Uterus (tissue), 4 donors: Measurements from ENCODE around the gene CCDC85A. TPM values are rescaled to one million over a fixed set of nuclear protein-coding genes. Genes with fewer than 3 reads are reported as not detected.
"Not testable (repeated sequence)": the region's sequence is repeated elsewhere in the genome, so short reads cannot be mapped to it uniquely, and the experiment has no call there.

Experiments used
- DNase-seq, 2 donors: peaks; one replicate each; pipeline ENCODE4 v3.0.0-alpha.2; 2019 to 2020
- H3K27ac ChIP-seq, 2 donors: fragments of 200-600 bp; sonication (generic); 1 replicate in 1 of 2; 2 replicates in 1 of 2; pipeline ENCODE4 v1.5.1; 2016 to 2018
- H3K27me3 ChIP-seq, 2 donors: fragments of 200-600 bp; sonication (generic); one replicate each; pipeline ENCODE4 v1.5.1; 2018 to 2019; ENCODE audit warnings: control low read depth in 1 of 2
- H3K36me3 ChIP-seq, 2 donors: fragments of 200-600 bp; sonication (generic); one replicate each; pipeline ENCODE4 v1.5.1; 2019; ENCODE audit warnings: control low read depth in 1 of 2
- H3K4me1 ChIP-seq, 2 donors: fragments of 200-600 bp; sonication (generic); one replicate each; pipeline ENCODE4 v1.5.1; 2018 to 2019; ENCODE audit warnings: control low read depth in 1 of 2
- H3K4me3 ChIP-seq, 2 donors: fragments of 200-600 bp; sonication (generic); 1 replicate in 1 of 2; 2 replicates in 1 of 2; pipeline ENCODE4 v1.5.1; 2018 to 2019; ENCODE audit warnings: mild to moderate bottlenecking in 1 of 2
- H3K9me3 ChIP-seq, 2 donors: fragments of 200-600 bp; sonication (generic); one replicate each; pipeline ENCODE4 v1.5.1; 2019; ENCODE audit warnings: control low read depth in 1 of 2
- POLR2A ChIP-seq, 2 donors: fragments of 450-650 bp; IDR thresholded peaks; one replicate each; pipeline ENCODE4 v1.6.1; 2016; ENCODE audit warnings: antibody characterized with exemption in 2 of 2, mild to moderate bottlenecking in 1 of 2, moderate library complexity in 1 of 2
- intact Hi-C: fragments of 100-400 bp; cut with DNase I; formaldehyde crosslinking; loops from one replicate; pipeline ENCODE4 v1.15.1; 2023; ENCODE audit warnings: low total_unique reads
- total RNA-seq, 4 donors: library from RNA; depleted of rRNA in 3 of 4; stranded (reverse); fragments of >200 nt in 3 of 4; gene quantifications; one replicate each; pipeline versions ENCODE4 v1.1.0 to v1.2.4, GENCODE V29; 2014 to 2023
- TF ChIP-seq, protein P1 (sequence below), 4 experiments: fragments of 200-600 bp in 2 of 4; fragments of 450-650 bp in 2 of 4; sonication (generic) in 2 of 4; IDR thresholded peaks; one replicate each; pipeline ENCODE4 v1.5.1; 2016 to 2019; ENCODE audit warnings: antibody characterized with exemption in 4 of 4, mild to moderate bottlenecking in 2 of 4, moderate library complexity in 1 of 4
- donor health status: DM: yes; HTN: yes; CAD: no.

Gene CCDC85A
- total RNA-seq, result 10 to 100 TPM in 3 of 4 donors, 1 to 10 TPM in 1; 4.7 to 23.2 (median 16.8) TPM

DNA sequence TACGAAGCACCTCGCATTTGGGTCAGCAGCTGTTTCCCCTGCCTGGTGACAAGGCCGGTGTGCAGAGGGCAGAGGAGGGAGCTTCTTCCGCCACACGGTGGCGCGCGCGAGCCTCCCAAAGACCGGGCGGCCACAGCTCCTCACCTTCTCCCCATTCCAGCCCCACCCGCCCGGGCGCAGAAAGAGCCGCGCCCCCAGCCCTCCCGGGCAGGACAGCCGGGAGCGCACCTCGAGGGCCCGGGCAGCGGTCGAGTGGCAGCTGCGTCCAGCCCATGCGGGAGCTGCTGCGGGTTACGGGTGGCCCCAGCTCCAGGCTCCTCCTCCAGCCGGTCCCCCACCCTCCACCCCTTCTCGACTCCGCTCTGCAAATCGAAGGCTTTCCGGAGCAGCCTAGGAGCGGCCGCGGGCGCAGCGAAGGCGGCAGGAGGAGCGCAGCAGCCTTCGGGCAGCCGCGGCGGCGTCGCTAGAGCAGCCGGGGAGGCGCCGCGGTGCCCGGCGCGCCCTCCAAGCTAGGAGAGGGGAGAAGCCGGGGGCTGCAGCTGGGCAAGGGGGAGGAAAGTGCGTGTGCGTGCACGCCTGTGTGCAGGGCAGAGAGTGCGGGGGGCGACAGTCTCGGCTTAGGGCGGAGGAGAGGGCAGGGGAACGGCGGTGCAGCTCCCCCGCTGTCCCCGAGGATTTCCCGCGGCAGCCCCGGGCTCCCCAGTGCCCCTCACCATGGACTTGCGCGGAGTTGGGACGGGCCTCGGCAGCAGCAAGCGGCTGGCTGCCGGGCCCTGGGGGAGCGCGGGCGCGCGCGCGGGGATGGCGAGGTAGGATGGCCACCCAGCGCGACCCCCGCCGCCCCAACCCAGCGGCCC is at the start of gene CCDC85A:
TSS of gene CCDC85A (plus strand) at position 348 of the 857 bp plus-strand sequence. CDS start 635 bp downstream, outside the sequence.
- no peaks in the 10 kb centered on the region for H3K9me3 ChIP-seq
- peak; percentile 84 to 85 for DNase-seq
- no peaks in the 10 kb centered on the region for H3K36me3 ChIP-seq
- H3K27me3 ChIP-seq, result no peaks in the 10 kb centered on the region
- peak within 1 kb of the TSS; percentile 54 to 89 for H3K27ac ChIP-seq
- TF ChIP-seq POLR2A (IDR thresholded peaks at IDR 0.05), result no peak
- TF ChIP-seq, protein P1, sequence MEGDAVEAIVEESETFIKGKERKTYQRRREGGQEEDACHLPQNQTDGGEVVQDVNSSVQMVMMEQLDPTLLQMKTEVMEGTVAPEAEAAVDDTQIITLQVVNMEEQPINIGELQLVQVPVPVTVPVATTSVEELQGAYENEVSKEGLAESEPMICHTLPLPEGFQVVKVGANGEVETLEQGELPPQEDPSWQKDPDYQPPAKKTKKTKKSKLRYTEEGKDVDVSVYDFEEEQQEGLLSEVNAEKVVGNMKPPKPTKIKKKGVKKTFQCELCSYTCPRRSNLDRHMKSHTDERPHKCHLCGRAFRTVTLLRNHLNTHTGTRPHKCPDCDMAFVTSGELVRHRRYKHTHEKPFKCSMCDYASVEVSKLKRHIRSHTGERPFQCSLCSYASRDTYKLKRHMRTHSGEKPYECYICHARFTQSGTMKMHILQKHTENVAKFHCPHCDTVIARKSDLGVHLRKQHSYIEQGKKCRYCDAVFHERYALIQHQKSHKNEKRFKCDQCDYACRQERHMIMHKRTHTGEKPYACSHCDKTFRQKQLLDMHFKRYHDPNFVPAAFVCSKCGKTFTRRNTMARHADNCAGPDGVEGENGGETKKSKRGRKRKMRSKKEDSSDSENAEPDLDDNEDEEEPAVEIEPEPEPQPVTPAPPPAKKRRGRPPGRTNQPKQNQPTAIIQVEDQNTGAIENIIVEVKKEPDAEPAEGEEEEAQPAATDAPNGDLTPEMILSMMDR (IDR thresholded peaks at IDR 0.05), result peak; percentile 84 to 91 (median 88)
- H3K4me1 ChIP-seq, result peaks cover 3 to 6% of the 10 kb centered on the region in 2 donors
- intact Hi-C loops, result loop anchor here (5.0 kb wide), 1 partner anchor 563 kb away; no protein-coding TSS in a partner anchor
- peak within 1 kb of the TSS; percentile 35 to 59 for H3K4me3 ChIP-seq

DNA sequence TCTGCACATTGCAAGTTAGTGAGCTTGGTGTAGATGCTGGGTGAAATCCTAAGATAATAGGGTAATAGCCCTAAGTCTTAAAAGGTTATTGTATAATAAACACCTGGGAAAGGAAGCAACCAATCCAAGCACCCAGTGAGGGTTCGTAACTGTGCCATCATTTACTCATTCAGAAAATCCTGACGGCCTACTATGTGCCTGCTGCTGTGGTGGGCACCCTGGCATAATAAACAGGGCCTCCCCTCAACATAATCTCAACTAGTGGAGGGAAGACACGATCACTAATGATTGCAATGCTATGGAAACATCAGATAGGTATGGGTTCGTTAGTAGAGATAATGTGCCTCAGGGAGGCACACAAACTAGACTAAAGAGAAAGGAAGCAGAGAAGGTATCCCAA is 48.9 kb upstream of the CCDC85A start:
- intact Hi-C loops, result loop anchor here (10.0 kb wide), 1 partner anchor 420 kb away; no protein-coding TSS in a partner anchor
- H3K4me3 ChIP-seq, result no peak overlapping the region
- no peaks in the 10 kb centered on the region for H3K4me1 ChIP-seq
- no peak for TF ChIP-seq POLR2A (IDR thresholded peaks at IDR 0.05)
- H3K27ac ChIP-seq, result no peak overlapping the region
- no peaks in the 10 kb centered on the region for H3K9me3 ChIP-seq
- DNase-seq, result no peak
- no peaks in the 10 kb centered on the region for H3K36me3 ChIP-seq
- H3K27me3 ChIP-seq, result no peaks in the 10 kb centered on the region

DNA sequence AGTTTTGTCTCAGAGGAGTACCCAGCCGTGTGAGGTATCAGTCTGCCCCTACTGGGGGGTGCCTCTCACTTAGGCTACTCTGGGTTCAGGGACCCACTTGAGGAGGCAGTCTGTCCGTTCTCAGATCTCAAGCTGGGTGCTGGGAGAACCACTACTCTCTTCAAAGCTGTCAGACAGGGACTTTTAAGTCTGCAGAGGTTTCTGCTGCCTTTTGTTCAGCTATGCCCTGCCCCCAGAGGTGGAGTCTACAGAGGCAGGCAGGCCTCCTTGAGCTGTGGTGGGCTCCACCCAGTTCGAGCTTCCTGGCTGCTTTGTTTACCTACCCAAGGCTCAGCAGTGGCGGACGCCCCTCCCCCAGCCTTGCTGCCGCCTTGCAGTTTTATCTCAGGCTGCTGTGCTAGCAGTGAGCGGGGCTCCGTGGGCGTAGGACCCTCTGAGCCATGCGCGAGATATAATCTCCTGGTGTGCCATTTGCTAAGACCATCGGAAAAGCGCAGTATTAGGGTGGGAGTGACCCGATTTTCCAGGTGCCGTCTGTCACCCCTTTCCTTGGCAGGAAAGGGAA is 41.2 kb upstream of the CCDC85A start:
- H3K27ac ChIP-seq, H3K9me3 ChIP-seq, H3K36me3 ChIP-seq, intact Hi-C loops, H3K4me3 ChIP-seq, H3K27me3 ChIP-seq, DNase-seq, H3K4me1 ChIP-seq: not testable (repeated sequence)

DNA sequence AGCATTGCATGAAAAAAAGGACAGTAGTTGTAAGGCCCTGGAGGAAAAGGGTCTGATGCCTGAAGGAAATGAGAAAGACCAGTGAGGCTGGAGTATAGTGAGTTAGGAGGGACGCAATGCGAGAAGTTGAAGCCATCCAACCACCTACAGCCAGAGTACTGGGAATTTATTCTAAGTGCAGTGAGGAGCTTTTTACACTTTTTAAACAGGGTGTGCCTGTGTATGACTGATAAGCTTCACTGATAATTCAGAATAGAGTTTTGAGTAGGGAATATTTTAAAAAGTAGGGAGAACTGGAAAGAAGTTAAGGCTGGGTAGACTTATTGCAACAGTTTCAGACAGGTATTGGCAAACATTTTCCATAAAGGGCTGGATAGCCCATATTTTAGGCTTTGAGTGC is 35.9 kb upstream of the CCDC85A start:
- no peaks in the 10 kb centered on the region for H3K27me3 ChIP-seq
- intact Hi-C loops, result no loop called here
- H3K27ac ChIP-seq, result no peak overlapping the region
- H3K4me1 ChIP-seq, result no peaks in the 10 kb centered on the region
- no peak overlapping the region for H3K4me3 ChIP-seq
- H3K36me3 ChIP-seq, result no peaks in the 10 kb centered on the region
- TF ChIP-seq POLR2A (IDR thresholded peaks at IDR 0.05), result no peak
- TF ChIP-seq, protein P1 (IDR thresholded peaks at IDR 0.05), result no peak
- H3K9me3 ChIP-seq, result no peaks in the 10 kb centered on the region
- no peak for DNase-seq

DNA sequence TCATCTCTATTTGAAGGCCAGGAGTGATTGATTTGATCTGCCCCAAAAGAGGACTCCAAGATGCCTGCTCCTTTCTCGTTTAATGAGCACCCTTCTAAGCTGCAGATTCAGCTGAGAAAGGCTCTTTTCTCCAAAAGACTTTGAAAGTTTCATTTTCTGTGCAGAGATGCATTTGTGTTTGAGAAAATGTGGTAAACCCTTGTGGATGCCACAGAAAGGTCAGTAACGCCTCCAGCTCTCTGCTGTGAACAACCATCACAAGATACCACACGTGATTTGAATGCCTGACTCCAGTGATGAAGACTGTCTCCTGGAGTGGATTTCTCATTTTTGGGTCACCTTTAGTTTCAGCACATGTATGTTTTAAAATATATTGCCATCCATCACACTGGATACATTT is 35.0 kb upstream of the CCDC85A start:
- no peaks in the 10 kb centered on the region for H3K4me1 ChIP-seq
- H3K36me3 ChIP-seq, result no peaks in the 10 kb centered on the region
- no peak overlapping the region for H3K4me3 ChIP-seq
- H3K9me3 ChIP-seq, result no peaks in the 10 kb centered on the region
- no peak for DNase-seq
- TF ChIP-seq, protein P1 (IDR thresholded peaks at IDR 0.05), result no peak
- no peak for TF ChIP-seq POLR2A (IDR thresholded peaks at IDR 0.05)
- H3K27me3 ChIP-seq, result no peaks in the 10 kb centered on the region
- intact Hi-C loops, result no loop called here
- no peak overlapping the region for H3K27ac ChIP-seq

DNA sequence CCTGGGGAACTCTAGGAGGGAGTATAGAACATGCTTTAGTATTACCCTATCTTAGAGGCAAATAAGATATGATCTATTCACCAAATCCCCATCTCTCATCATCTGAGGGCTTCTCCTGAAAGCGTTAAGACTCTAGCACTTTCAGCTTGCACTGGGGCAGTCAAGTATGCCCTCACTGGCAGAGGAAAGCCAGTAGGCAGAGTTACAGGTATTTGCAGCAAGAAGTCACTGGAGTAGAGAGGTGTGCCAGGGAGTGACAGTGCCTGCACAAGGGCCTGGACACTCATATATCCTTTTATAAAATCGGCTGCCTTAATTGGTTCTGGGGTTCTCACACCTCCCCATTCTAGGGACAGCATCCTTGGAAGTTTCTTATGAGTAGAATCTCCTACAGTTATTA is 31.9 kb upstream of the CCDC85A start:
- no peak overlapping the region for H3K27ac ChIP-seq
- no peak overlapping the region for H3K4me3 ChIP-seq
- H3K4me1 ChIP-seq, result no peaks in the 10 kb centered on the region
- H3K27me3 ChIP-seq, result no peaks in the 10 kb centered on the region
- H3K36me3 ChIP-seq, result no peaks in the 10 kb centered on the region
- TF ChIP-seq, protein P1 (IDR thresholded peaks at IDR 0.05), result no peak
- no peak for TF ChIP-seq POLR2A (IDR thresholded peaks at IDR 0.05)
- no peaks in the 10 kb centered on the region for H3K9me3 ChIP-seq
- intact Hi-C loops, result no loop called here
- no peak for DNase-seq
